Activated T-cell treated with anti-CD3 and anti-CD28 coated beads for 4 hours (primary cell): Measurements from ENCODE around the gene GALNT18.

Source experiments
- DNase-seq: peaks from one replicate; pipeline ENCODE4 v3.0.0-alpha.2; 2020

GALNT18 gene

GRCh38 chr11:11329062-11329806 lies 292.6 kb downstream of the GALNT18 start:
- DNase-seq, result no peak

- DNase-seq, result no peak
Observed at GRCh38 chr11:11324090-11324489, 297.7 kb downstream of the GALNT18 start.

GRCh38 chr11:11322101-11322500 lies 299.7 kb downstream of the GALNT18 start:
- DNase-seq, result no peak

GRCh38 chr11:11320825-11321224 lies 301.0 kb downstream of the GALNT18 start:
- DNase-seq, result no peak

GRCh38 chr11:11318961-11319360 lies 302.8 kb downstream of the GALNT18 start:
- no peak for DNase-seq

GRCh38 chr11:11318461-11318860 lies 303.3 kb downstream of the GALNT18 start:
- no peak for DNase-seq

- no peak for DNase-seq
Observed at GRCh38 chr11:11316651-11317230, 305.1 kb downstream of the GALNT18 start.

GRCh38 chr11:11313902-11314692 lies 307.7 kb downstream of the GALNT18 start:
- DNase-seq, result no peak

GRCh38 chr11:11313426-11313825 lies 308.4 kb downstream of the GALNT18 start:
- no peak for DNase-seq

GRCh38 chr11:11312738-11313137 lies 309.1 kb downstream of the GALNT18 start:
- DNase-seq, result no peak

- DNase-seq, result no peak
Observed at GRCh38 chr11:11311169-11311568, 310.6 kb downstream of the GALNT18 start.

- DNase-seq, result no peak
Observed at GRCh38 chr11:11309906-11310305, 311.9 kb downstream of the GALNT18 start.

- DNase-seq, result no peak
Observed at GRCh38 chr11:11308249-11308648, 313.6 kb downstream of the GALNT18 start.

GRCh38 chr11:11306855-11307254 lies 314.9 kb downstream of the GALNT18 start:
- DNase-seq, result no peak

- no peak for DNase-seq
Observed at GRCh38 chr11:11304550-11304949, 317.3 kb downstream of the GALNT18 start.

- no peak for DNase-seq
Observed at GRCh38 chr11:11302565-11302964, 319.2 kb downstream of the GALNT18 start.

GRCh38 chr11:11301212-11301611 lies 320.6 kb downstream of the GALNT18 start:
- DNase-seq, result no peak

GRCh38 chr11:11297578-11297977 lies 324.2 kb downstream of the GALNT18 start:
- DNase-seq, result no peak

- DNase-seq, result no peak
Observed at GRCh38 chr11:11296434-11296833, 325.4 kb downstream of the GALNT18 start.

- no peak for DNase-seq
Observed at GRCh38 chr11:11294551-11294855, 327.3 kb downstream of the GALNT18 start.

GRCh38 chr11:11293798-11294550 lies 327.8 kb downstream of the GALNT18 start:
- DNase-seq, result no peak

GRCh38 chr11:11292839-11293238 lies 329.0 kb downstream of the GALNT18 start:
- no peak for DNase-seq
